ENCODE measurements around the gene ATAD3A. TPM values are rescaled to one million over a fixed set of nuclear protein-coding genes. Genes with fewer than 3 reads are reported as not detected.
"Not testable (repeated sequence)": the region's sequence is repeated elsewhere in the genome, so short reads cannot be mapped to it uniquely, and the experiment has no call there.

ATAD3A gene
- total RNA-seq, 2 experiments from 2014 or later = 32.6 to 33.6 TPM

DNA sequence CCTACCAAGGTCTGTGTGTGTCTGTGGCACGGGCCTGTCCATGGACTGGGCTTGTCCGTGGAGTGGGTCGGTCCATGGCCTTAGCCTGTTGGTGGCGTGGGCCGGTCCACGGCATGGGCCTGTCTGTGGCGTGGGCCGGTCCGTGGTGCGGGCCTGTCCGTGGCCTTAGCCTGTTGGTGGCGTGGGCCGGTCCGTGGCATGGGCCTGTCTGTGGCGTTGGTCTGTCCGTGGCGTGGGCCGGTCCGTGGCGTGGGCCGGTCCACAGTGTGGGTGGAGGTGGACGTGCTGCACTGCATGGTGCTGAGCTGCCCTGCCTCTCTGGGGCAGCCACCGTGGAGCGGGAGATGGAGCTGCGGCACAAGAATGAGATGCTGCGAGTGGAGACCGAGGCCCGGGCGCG lies 30.2 kb upstream of the ATAD3A start:
- POLR2A ChIA-PET = not testable (repeated sequence)

DNA sequence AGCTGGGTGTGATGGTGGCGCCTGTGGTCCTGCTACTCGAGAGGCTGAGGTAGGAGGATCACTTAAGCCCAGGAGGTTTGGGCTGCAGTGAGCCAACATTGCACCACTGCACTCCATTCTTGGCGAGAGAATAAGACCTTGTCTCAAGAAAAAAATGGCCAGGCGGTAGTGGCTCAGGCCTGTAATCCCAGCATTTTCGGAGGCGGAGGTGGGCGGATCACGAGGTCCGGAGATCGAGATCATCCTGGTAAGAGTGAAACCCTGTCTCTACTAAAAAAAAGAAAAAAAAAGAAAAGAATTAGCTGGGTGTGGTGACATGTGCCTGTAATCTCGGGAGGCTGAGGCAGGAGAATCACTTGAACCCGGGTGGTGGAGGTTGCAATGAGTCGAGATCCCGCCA lies 29.1 kb upstream of the ATAD3A start:
- POLR2A ChIA-PET = no interaction called here
- H3K27ac Mint-ChIP-seq = no peak overlapping the region

More for the DNA sequence above, 30.2 kb upstream of the ATAD3A start:
- not testable (repeated sequence) for H3K4me3 Mint-ChIP-seq; DNase-seq; H3K4me1 Mint-ChIP-seq; H3K27me3 Mint-ChIP-seq; H3K9me3 Mint-ChIP-seq; H3K27ac Mint-ChIP-seq; ATAC-seq (ENCODE audit: low read depth)
- H3K36me3 Mint-ChIP-seq = peaks cover 15% of the 10 kb centered on the region

DNA sequence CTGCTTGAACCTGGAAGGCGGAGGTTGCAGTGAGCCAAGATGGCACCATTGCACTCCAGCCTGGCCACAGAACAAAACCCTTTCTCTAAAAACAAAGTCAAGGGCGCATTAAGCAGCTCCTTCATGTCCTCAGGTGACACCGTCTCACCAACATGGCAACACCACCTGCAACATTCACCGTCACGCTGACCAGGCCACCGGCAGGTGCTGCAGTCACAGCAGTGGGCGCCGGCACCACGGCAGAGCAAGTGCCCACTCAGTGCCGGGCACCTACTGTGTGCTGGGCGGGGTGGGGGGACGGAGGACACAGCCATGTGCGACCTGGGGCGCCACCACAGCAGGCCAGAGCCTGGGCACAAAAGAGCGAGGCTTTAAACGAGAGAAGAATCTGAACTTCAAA lies 28.2 kb upstream of the ATAD3A start:
- H3K27ac Mint-ChIP-seq = no peak overlapping the region
- peaks cover 17% of the 10 kb centered on the region for H3K36me3 Mint-ChIP-seq
- DNase-seq (no peak), ATAC-seq (ENCODE audit: low read depth) (no peak)
- H3K27me3 Mint-ChIP-seq = no peaks in the 10 kb centered on the region
- POLR2A ChIA-PET = no interaction called here
- no peaks in the 10 kb centered on the region for H3K9me3 Mint-ChIP-seq
- no peak overlapping the region for H3K4me3 Mint-ChIP-seq
- no peaks in the 10 kb centered on the region for H3K4me1 Mint-ChIP-seq

More for the DNA sequence above, 29.1 kb upstream of the ATAD3A start:
- H3K27me3 Mint-ChIP-seq = no peaks in the 10 kb centered on the region
- no peak for ATAC-seq (ENCODE audit: low read depth)
- no peaks in the 10 kb centered on the region for H3K4me1 Mint-ChIP-seq
- DNase-seq = no peak
- no peak overlapping the region for H3K4me3 Mint-ChIP-seq
- peaks cover 11% of the 10 kb centered on the region for H3K36me3 Mint-ChIP-seq
- H3K9me3 Mint-ChIP-seq = no peaks in the 10 kb centered on the region

DNA sequence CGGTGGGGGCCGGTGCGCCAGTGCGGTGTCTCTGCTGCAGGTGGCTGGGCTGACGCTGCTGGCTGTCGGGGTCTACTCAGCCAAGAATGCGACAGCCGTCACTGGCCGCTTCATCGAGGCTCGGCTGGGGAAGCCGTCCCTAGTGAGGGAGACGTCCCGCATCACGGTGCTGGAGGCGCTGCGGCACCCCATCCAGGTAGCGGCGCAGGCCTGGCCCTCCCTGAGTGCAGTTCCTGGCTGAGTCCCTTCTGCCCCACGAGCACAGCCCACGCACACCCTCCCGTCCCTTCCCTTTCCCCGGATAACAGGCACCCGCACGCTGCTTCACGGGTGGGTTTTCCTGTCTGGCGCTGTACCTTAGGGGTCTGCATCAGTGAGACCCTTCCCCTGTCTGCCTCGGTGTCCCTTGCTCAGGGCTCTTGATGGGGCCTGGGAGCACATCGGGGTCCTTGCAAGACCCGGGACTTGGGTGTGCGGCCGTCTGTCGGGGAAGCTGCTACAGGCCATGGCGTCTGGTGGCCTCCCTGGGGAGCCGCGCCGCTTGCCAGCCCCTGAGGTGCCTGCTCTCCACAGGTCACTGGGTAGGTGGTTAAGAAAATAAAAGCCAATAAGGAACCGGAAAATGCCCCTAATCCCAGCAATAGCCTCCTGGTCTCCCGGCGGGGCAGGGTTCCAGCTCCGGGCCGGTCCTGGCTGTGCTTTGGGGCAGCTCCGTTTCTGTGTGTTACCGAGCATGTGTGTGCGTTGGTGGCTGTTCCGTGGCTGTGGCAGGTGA lies 26.8 kb upstream of the ATAD3A start:
- H3K36me3 Mint-ChIP-seq = peaks cover 18% of the 10 kb centered on the region
- POLR2A ChIA-PET; H3K9me3 Mint-ChIP-seq; H3K4me3 Mint-ChIP-seq; H3K27ac Mint-ChIP-seq; DNase-seq; ATAC-seq (ENCODE audit: low read depth); H3K4me1 Mint-ChIP-seq; H3K27me3 Mint-ChIP-seq: not testable (repeated sequence)

DNA sequence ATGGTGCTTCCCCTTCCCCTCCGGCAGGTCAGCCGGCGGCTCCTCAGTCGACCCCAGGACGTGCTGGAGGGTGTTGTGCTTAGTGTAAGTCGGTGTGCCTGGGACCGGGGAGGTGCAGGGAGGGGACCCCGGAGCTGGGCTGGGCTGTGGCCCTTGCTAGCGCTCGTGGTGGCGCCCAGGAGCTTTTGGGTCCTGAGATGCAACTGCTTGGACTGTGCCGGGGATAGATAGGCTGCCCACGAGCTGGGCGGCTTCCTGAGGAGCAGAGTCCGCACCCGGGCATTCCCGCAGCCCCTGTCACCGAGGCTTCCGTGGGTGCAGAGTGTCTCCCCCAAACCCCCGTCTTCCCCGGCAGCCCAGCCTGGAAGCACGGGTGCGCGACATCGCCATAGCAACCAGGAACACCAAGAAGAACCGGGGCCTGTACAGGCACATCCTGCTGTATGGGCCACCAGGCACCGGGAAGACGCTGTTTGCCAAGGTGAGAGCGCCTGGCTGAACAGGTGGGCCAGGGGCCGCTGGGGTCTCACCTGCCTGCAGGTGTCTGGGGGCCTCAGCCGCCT lies 26.1 kb upstream of the ATAD3A start:
- H3K4me3 Mint-ChIP-seq; H3K4me1 Mint-ChIP-seq; H3K27me3 Mint-ChIP-seq; DNase-seq; POLR2A ChIA-PET; H3K27ac Mint-ChIP-seq; H3K9me3 Mint-ChIP-seq; ATAC-seq (ENCODE audit: low read depth): not testable (repeated sequence)
- peaks cover 24% of the 10 kb centered on the region for H3K36me3 Mint-ChIP-seq

DNA sequence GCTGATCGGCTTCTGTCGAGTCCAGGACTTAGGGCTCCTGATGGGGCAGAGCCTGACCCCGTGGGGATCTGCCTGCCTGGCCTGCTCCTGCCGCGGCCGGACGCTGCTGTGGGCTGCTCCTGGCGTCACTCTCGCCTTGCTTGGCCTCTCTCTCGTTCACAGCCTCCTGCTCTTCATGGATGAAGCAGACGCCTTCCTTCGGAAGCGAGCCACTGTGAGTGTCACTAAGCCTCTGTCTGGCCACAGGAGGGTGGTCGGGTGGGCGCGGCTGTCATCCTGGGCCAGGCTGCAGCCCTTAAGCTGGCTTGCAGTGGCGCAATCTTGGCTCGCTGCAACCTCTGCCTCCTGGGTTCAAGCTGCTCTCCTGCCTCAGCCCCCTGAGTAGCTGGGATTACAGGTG lies 24.3 kb upstream of the ATAD3A start:
- Mint-ChIP-seq H3K4me3 (no peak overlapping the region), H3K9me3 (peaks cover 2% of the 10 kb centered on the region), H3K27me3 (no peaks in the 10 kb centered on the region), H3K4me1 (no peaks in the 10 kb centered on the region), H3K27ac (no peak overlapping the region), H3K36me3 (peaks cover 40% of the 10 kb centered on the region)
- no peak for DNase-seq
- ATAC-seq (ENCODE audit: low read depth) = no peak
- POLR2A ChIA-PET = no interaction called here

DNA sequence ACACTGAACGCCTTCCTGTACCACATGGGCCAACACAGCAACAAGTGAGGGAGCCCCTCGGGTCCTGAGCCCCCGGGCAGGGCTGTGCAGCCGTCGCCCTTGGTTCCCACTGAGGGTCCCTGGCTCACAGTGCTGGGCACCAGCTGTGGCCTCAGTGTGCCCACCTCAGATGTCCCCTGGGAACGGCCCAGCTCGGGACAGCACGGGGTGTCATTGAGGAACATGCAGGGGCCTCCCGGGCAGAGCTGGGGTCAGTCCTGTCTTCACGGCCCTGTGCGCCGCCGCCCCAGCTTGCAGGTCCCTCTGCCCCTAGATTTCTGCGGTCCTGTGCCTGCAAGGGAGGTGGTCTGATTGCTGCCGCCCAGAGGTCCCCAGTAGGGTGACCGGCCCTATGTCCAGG lies 22.7 kb upstream of the ATAD3A start:
- Mint-ChIP-seq H3K4me3 (no peak overlapping the region), H3K9me3 (peaks cover 7% of the 10 kb centered on the region), H3K27me3 (no peaks in the 10 kb centered on the region), H3K27ac (no peak overlapping the region), H3K4me1 (no peaks in the 10 kb centered on the region), H3K36me3 (peaks cover 50% of the 10 kb centered on the region)
- ATAC-seq (ENCODE audit: low read depth) (no peak), DNase-seq (no peak)
- POLR2A ChIA-PET = no interaction called here

DNA sequence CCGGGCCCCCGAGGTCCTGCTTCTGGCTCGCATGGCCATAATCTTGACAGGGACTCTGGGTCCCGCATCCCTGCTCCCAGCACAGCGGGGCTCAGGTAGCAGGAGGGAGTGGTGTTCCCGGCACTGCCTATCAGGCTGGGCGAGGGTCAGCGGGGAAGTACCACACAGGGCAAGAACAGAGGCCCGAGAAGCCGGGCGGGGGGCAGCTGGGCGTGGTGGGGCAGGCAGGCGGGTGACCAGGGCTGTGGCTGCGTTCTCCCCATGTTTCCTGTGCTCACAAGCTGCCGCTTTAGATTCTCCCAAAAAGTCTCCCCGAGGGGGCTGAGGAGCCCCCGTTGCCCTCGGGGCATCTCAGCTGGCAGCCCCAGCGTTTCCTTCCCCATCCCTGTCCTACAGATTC lies 22.1 kb upstream of the ATAD3A start:
- H3K4me1 Mint-ChIP-seq = no peaks in the 10 kb centered on the region
- no peak overlapping the region for H3K4me3 Mint-ChIP-seq
- H3K9me3 Mint-ChIP-seq = peaks cover 7% of the 10 kb centered on the region
- no peak for DNase-seq
- POLR2A ChIA-PET = no interaction called here
- no peaks in the 10 kb centered on the region for H3K27me3 Mint-ChIP-seq
- ATAC-seq (ENCODE audit: low read depth) = no peak
- H3K36me3 Mint-ChIP-seq = peaks cover 50% of the 10 kb centered on the region
- no peak overlapping the region for H3K27ac Mint-ChIP-seq

DNA sequence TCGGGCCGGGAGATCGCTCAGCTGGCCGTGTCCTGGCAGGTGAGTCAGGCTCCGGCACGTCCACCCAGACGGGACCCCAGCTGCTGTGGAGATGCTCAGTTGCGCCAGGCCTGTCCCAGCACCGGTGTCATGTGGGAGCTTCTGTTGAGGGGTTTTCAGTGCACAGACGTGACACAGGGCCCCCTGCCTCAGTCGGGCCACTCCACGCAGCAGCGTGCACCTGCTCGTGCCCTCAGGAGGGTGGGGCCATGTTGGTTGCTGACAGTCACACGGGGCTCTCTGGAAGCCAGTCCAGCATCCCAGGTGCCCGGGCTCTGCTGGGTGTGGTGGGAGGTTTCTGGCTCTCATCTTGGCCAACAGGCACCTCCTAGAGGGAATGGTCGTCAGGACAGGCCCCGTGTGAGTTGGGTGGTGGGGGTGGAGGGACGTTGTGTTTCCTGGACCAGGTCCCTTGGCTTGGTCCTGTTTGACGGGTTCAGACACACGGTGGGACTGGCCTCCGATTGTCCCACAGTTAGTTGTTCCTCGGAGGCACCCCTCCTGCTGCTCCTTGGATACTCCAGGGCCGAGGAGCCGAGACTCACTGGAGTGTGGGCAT lies 21.2 kb upstream of the ATAD3A start:
- POLR2A ChIA-PET = no interaction called here
- H3K36me3 Mint-ChIP-seq = peaks cover 50% of the 10 kb centered on the region
- H3K27ac Mint-ChIP-seq = no peak overlapping the region
- no peak for DNase-seq
- no peaks in the 10 kb centered on the region for H3K27me3 Mint-ChIP-seq
- H3K9me3 Mint-ChIP-seq = peaks cover 7% of the 10 kb centered on the region
- H3K4me1 Mint-ChIP-seq = no peaks in the 10 kb centered on the region
- H3K4me3 Mint-ChIP-seq = no peak overlapping the region
- ATAC-seq (ENCODE audit: low read depth) = no peak

DNA sequence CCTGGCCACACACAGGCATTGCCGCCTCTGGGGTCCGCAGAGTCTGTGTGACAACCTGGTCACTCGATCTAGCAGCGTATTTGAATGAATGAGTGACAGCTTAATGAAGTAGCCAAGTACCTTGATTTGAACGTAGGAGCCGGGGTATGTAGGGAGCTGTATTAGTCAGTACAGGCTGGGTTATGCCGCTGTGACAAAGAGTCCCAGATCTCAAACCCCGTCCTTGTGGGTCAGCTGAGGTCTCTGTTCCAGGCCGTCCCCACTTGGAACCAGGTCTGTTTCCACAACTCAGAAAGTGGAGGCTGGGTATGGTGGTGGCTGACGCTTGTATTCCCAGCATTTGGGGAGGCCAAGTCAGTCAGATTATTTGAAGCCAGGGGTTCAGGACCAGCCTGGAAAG lies 20.4 kb upstream of the ATAD3A start:
- H3K9me3 Mint-ChIP-seq = peaks cover 7% of the 10 kb centered on the region
- H3K4me1 Mint-ChIP-seq = no peaks in the 10 kb centered on the region
- no peak overlapping the region for H3K27ac Mint-ChIP-seq
- H3K36me3 Mint-ChIP-seq = peaks cover 50% of the 10 kb centered on the region
- no peak overlapping the region for H3K4me3 Mint-ChIP-seq
- DNase-seq = no peak
- no peak for ATAC-seq (ENCODE audit: low read depth)
- no peaks in the 10 kb centered on the region for H3K27me3 Mint-ChIP-seq
- POLR2A ChIA-PET = no interaction called here

DNA sequence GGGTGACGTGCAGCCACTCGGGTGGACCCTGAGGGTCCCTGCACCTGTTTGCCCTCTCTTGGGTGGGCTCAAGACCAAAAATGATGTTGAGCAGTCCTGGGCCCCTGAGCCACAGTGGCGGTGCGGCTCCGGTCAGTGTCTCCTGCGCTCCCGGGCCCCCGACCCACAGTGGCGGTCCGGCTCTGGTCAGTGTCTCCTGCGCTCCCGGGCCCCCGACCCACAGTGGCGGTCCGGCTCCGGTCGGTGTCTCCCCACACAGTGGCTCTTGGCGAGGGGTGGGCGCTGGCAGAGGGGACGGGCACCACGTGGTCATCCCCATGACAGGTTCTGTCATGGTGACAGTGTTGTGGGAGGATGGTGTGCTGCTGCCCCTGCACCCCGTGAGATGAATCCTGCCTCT lies 17.7 kb upstream of the ATAD3A start:
- H3K4me1 Mint-ChIP-seq; H3K9me3 Mint-ChIP-seq; H3K27ac Mint-ChIP-seq; H3K27me3 Mint-ChIP-seq; ATAC-seq (ENCODE audit: low read depth); DNase-seq; POLR2A ChIA-PET; H3K4me3 Mint-ChIP-seq: not testable (repeated sequence)
- peaks cover 41% of the 10 kb centered on the region for H3K36me3 Mint-ChIP-seq

DNA sequence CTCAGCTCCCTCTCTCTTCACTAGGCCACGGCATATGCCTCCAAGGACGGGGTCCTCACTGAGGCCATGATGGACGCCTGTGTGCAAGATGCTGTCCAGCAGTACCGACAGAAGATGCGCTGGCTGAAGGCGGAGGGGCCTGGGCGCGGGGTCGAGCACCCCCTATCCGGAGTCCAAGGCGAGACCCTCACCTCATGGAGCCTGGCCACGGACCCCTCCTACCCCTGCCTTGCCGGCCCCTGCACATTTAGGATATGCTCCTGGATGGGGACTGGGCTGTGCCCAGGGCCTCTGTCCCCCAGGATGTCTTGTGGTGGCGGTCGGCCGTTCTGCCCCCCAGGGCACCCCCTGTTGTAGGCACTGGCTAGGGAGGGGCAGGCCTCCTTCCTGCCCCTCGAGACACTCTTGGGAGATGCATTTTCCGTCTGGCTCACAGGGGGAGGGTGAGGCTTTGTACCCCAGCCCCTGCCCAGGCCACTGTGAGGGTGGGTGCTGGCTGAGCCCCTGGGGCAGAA lies 16.4 kb upstream of the ATAD3A start:
- H3K27ac Mint-ChIP-seq; H3K9me3 Mint-ChIP-seq; H3K4me3 Mint-ChIP-seq; DNase-seq; H3K4me1 Mint-ChIP-seq; H3K27me3 Mint-ChIP-seq; POLR2A ChIA-PET; ATAC-seq (ENCODE audit: low read depth): not testable (repeated sequence)
- peaks cover 32% of the 10 kb centered on the region for H3K36me3 Mint-ChIP-seq

DNA sequence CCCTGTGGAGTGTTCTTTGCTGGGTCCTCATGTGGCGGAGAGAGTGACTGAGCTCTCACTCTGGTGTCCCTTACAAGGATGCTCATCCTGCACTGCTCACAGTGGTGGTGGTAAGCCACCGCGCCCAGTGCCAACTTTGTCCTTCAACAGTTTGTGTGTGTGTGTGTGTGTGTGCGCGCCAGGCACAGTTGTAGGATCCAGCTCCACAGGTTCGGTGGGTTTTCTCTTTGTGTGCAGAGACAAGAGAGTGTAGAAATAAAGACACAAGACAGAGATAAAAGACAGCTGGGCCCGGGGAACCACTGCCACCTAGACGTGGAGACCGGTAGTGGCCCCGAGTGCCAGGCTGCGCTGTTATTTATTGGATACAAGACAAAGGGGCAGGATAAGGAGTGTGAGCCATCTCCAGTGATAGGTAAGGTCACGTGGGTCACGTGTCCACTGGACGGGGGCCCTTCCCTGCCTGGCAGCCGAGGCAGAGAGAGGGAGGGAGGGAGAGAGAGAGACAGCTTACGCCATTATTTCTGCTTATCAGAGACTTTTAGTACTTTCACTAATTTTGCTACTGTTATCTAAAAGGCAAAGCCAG lies 7.1 kb upstream of the ATAD3A start:
- peak; percentile 77 for DNase-seq
- Mint-ChIP-seq H3K27ac (peak overlapping the region; percentile 94), H3K4me3 (peak overlapping the region; percentile 74)
- H3K9me3 Mint-ChIP-seq, H3K36me3 Mint-ChIP-seq, H3K27me3 Mint-ChIP-seq, H3K4me1 Mint-ChIP-seq: not testable (repeated sequence)
- ATAC-seq (ENCODE audit: low read depth) = peak; percentile 62
- POLR2A ChIA-PET = interaction anchor here (1.1 to 1.9 kb wide), 3 partner anchors 97 to 105 kb away, joined by 3 to 9 read pairs (median 5); partner anchors contain the start of genes CCNL2 and MRPL20

Measured in activated naive CD8-positive, alpha-beta T cell treated with anti-CD3 and anti-CD28 coated beads, Interleukin-2, amount 10 ng/mL, durations not matched to agents 7 days and 5 days (primary cell).